GM19324 (cell line): Measurements from ENCODE around the gene GNA12.
"Not testable (repeated sequence)": the region's sequence is repeated elsewhere in the genome, so short reads cannot be mapped to it uniquely, and the experiment has no call there.

Source experiments
- ATAC-seq: cut with Tn5 transposase; IDR thresholded peaks from one replicate; pipeline ENCODE4 v1.9.1; 2021; ENCODE audit warnings: mild to moderate bottlenecking, moderate library complexity; ENCODE audit not compliant: unreplicated experiment, low FRiP score

GNA12 gene

DNA sequence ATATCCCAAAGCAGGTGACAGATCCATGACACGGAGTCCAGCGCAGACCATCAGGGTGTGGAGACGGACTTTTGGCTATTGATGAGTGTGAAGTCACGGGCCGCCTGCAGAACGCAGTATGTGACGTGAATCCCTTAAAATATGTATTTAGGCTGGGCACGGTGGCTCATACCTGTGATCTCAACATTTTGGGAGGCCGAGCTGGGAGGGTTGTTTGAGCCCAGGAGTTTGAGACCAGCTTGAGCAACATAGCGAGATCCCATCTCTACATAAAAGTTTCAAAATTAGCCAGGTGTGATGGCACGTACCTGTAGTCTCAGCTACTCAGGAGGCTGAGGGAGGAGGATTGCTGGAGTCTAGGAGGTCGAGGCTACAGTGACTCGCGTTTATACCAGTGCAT is 158.0 kb downstream of the GNA12 start:
- ATAC-seq, result no peak

DNA sequence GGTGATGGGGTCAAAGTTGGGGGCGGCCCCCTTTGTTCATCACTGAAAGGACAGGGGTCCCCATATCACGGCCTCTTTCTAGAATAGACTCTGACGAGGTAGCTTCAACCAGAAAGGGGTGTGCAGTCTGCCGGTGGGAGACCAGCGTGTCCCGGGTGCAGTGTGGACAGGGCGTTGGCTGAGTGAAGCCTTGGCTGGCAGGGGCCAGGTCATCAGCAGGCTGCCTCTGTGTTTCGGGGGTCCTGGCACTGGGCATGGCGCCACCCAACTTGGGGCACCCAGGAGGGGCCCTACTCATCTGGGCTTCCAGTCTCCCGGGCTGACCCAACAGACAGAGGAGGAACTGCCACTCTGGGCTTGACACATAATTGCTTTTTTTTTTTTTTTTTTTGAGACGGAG is 159.6 kb downstream of the GNA12 start:
- ATAC-seq, result no peak

DNA sequence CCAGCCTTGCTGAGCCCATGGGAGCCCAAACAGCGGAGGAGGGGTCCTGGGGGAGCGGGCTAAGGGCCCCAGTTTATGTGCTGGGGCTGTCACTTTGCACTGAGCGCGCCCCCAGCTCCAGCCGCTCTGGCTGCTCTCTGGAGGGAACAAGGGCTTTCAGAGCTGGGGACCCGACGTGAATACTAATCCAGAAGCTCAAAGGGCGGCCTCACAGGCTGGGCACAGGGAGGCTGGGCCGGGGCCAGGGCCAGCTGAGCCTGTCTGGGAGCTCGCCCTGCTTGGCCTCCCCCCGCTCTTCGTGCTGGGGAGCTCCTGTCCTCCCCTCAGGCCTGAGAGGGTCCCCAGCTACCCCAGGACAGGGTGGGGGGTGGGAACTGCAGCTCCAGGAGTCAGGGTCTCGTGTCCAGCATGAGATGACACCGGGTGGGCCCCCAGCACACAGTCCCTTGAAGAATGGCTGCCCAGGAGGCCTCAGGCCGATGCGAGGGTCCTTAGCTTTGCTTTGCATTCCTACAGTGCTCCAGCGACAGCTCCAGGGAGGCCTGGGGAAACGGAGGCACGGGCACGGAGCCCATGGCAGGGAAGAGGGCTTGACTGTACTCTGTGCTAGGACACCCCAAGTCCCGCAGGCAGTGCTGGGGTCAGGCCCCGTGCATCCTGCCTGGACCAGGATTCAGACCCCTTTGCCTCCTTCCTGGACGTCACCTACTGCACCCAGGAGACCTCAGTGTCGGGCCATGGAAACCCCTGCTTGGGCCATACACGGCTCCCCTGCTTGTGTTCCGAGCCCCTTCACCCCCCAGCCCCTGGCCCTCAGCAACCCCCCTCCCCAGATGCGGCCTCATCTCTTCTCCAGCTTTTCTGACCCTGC is 161.9 kb downstream of the GNA12 start:
- ATAC-seq, result no peak

DNA sequence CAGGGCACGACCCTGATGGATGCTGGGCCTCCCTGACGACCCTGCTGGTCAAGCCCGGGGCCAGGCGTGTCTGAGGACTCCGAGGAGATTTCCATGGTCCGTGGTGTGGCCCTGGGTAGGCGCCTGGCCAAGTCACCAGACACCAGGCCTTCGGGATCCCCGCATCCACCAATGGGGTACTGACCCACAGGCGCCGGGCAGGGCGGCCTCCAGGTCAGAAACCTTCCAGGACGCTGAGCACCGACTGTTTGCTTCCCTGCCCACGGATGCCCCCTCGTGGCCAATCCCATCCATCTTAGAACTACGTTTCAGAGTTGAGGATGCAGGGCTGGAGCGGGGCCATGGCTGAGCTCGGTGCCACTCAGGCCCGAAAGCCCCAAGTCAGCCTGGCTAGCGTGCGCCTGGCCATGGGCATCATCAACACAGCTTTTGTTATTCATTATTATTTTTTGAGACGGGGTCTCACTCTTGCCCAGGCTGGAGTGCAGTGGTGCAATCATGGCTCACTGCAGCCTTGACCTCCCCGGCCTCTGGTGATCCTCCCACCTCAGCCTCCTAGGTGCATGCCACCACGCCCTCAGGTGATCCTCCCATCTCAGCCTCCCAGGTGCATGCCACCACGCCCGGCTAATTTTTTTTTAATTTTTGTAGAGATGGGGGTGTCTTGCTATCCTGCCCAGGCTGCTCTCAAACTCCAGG is 163.2 kb downstream of the GNA12 start:
- ATAC-seq, result no peak

DNA sequence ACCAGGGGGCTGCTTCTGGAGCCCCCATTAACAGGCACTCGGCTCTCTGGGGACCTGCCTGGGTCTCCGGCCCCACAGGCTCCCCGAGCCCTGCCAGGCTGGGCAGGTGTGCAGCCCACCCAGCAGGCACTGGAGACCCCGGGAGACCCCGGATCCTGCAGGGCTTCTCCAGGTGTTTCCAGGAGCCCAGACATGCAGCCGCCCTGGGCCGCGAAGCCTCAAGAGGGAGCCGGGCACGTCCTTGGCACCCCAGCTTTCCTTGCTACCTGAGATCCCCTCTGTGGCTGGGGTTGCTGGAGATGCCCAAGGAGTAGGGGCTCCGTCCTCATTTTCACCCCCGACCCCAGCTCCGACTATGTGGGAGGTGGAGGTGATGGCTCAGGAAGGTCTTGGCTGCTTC is 163.9 kb downstream of the GNA12 start:
- no peak for ATAC-seq

DNA sequence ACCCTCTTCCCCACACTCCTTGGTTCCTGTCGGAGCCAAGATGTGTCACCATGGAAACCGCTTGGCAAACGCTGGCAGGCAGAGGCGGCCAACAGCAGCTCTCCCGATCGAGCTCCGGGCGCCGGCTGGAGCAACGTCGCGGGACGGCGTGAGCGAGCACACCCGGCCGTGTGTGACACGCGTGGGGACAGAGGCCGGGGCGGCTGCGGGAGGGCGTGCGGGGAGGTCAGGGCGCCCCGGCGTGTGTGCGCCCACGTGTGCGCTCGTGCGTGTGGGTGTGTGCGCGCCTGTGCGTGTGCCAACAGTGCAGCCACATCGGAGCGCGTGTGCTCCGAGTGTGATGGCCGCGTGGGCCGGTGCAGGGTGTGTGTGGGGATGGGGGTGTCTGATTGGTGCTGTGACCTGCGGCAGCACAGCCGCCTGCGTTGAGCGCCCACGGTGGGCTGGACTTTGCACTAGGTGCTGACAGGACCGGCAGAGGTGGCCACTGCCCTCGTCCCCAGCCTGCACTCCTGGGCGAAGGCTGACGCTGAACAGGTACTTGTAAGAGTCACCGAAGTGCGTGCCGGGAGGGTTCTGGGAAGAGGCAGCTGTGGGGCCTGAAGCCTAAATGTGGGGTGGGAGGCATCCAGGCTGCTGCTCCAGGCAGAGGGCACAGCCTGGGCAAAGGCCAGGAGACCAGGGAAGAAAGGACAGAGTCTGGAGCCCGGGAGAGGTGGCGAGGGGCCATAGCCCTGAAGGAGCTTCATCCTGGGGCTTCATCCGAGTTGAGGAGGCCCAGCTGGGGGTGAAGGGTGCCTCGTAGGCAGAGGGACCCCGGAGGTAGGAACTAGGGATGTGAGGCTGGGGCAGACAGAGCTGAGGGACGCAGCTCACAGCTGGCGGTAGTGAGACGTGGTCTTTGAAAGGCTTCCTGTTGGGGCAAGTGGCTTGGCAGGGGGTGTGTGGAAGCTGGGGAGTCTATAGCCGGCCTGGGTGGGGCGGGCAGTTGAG is 164.7 kb downstream of the GNA12 start:
- not testable (repeated sequence) for ATAC-seq

DNA sequence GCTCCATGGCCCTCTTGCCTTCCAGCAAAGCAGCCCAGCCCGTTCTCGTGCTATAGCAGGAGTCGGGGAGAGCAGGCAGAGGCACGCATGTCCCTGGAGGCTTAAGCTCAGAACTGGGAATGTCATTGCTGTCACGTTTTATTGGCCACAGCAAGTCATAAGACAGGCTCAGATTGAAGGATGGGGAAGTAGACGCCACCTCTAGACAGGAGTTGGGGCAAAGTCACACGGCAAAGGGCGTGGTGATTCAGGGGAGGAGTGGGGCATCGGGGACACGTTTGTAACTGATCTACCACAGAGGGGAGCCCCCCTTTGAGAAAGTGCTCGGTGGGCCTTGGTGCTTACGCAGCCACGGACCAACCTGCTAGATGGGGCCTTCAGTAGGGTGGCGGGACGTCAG is 165.7 kb downstream of the GNA12 start:
- not testable (repeated sequence) for ATAC-seq
